HFF-Myc (cell line): Measurements from ENCODE around the gene PTPRN2.
"Not testable (repeated sequence)": the region's sequence is repeated elsewhere in the genome, so short reads cannot be mapped to it uniquely, and the experiment has no call there.

ENCODE experiments used
- DNase-seq: peaks from one replicate; pipeline ENCODE4 v3.0.0-alpha.2; 2011; ENCODE audit warnings: low read depth; ENCODE audit errors: extremely low read depth
- H3K4me3 ChIP-seq: replicated peaks from 2 replicates; pipeline ENCODE4 v1.5.1; 2011; ENCODE audit warnings: low read depth, mild to moderate bottlenecking, control low read depth, low read length
- TF ChIP-seq, protein P1 (sequence below): IDR thresholded peaks from 2 replicates; pipeline ENCODE4 v1.5.1; 2012; ENCODE audit warnings: mild to moderate bottlenecking, low read depth, low read length, control low read depth; ENCODE audit errors: missing control alignments

Gene PTPRN2

DNA sequence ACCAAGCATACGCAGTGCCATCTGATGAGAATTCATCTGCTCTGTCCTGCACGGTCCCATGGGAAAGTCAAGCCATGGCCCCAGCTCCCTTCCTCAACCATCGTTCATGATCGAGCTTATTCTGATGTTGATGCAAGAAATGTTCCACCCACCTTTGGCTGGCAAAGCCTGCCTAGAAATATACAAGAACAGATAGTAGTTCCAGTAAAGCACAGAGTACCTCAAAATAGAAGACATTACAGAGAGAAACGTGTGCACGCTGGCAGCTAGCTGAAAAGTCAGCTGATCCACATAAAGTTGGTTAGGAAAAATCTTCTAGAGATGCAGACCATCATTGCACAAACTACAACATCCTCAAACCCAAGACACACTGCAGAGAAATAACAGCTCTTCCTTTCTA, 127.0 kb downstream of the PTPRN2 start:
- H3K4me3 ChIP-seq, result no peak overlapping the region
- TF ChIP-seq, protein P1, sequence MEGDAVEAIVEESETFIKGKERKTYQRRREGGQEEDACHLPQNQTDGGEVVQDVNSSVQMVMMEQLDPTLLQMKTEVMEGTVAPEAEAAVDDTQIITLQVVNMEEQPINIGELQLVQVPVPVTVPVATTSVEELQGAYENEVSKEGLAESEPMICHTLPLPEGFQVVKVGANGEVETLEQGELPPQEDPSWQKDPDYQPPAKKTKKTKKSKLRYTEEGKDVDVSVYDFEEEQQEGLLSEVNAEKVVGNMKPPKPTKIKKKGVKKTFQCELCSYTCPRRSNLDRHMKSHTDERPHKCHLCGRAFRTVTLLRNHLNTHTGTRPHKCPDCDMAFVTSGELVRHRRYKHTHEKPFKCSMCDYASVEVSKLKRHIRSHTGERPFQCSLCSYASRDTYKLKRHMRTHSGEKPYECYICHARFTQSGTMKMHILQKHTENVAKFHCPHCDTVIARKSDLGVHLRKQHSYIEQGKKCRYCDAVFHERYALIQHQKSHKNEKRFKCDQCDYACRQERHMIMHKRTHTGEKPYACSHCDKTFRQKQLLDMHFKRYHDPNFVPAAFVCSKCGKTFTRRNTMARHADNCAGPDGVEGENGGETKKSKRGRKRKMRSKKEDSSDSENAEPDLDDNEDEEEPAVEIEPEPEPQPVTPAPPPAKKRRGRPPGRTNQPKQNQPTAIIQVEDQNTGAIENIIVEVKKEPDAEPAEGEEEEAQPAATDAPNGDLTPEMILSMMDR, result no peak

DNA sequence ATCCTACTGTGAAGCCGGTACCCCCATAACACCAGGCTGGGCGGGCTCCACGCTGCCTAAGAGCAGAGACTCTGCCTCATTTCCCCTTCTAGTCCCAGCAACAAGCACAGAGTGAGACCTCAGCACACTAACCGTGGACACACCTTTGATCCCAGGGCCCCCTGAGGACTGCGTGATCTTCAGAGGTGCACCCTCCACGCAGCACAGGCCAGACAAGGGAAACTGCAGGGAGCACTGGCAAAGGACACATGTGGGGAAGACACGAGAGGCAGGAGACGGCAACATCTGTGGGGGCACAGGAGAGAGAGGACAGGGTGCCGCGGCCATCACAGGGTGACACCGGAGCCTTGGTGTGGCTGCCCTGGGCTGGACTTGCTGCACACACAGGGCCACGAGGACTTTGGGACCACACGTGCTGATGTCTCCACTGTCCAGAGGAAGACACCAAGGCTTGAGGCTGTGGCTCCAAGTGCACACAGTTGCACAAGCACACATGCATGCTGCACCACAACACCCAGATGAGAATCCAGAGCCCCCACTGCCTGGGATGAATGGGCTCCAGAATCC, 128.8 kb downstream of the PTPRN2 start:
- TF ChIP-seq, protein P1, result no peak
- no peak overlapping the region for H3K4me3 ChIP-seq
- DNase-seq, result no peak

More for the DNA sequence above, 127.0 kb downstream of the PTPRN2 start:
- no peak for DNase-seq

DNA sequence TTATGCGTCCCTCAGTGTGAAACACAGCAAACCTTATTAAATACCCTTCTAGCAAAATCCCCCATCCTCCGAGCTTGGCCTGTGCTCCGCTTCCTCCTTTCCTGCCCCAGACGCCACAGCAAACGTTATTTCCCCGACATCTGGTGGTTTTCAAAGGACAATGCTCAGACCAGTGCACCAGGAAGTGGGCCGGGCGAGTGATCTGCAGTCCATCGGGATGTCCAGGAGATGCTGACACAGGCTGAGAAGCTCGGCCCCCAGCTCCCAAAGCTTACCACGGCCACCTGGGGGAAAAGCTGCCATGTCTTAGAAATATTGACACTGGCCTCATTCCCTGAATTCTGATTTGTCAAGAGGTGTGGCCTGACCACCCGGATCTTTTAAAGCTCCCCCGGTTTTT, 129.5 kb downstream of the PTPRN2 start:
- no peak for DNase-seq
- TF ChIP-seq, protein P1, result no peak
- H3K4me3 ChIP-seq, result no peak overlapping the region

DNA sequence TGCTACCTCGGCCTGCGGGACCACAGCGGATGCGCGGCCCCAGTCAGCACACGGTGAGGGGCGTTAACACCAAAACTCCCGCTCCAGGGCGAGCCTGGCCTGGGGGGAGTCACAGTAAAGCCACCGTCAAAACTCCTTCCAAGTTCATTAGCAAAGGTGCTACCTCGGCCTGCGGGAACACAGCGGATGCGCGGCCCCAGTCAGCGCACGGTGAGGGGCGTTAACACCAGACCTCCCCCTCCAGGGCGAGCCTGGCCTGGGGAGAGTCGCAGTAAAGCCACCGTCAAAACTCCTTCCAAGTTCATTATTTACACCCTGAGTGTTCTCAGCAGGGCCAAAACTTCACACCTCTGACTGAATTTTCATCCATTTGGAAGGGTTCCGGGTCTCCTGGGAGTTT, 130.0 kb downstream of the PTPRN2 start:
- DNase-seq, H3K4me3 ChIP-seq: not testable (repeated sequence)

DNA sequence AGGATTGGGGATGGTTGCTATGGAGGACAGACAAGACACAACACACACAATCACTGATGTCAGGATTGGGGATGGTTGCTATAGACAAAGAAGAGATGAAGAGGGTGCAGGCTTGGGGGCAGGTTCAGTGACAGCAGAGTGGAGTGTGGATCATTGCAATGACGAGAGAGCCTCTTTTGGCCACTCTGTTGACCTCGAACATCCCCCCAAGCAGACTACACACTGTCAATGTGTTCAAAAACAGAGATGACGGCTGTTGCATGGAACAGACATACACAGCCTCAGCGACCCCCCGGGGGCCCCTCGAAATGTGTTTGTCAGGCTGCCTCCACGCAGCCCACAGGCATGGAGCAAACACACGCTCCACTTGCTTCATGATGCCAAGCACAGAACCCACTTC, 133.0 kb downstream of the PTPRN2 start:
- TF ChIP-seq, protein P1, result no peak
- DNase-seq, result no peak
- no peak overlapping the region for H3K4me3 ChIP-seq

DNA sequence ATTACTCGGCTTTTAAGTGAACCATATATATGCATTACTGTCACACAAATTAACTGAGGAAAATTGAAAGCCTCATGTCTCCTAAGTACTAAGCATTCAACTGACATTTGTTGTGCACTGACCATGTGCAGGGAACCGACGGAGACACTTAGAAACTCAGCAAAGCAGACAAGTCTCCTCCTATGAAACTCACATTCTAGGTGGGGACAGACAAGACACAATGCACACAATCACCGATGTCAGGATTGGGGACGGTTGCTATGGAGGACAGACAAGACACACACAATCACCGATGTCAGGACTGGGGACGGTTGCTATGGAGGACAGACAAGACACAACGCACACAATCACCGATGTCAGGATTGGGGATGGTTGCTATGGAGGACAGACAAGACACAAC, 134.0 kb downstream of the PTPRN2 start:
- TF ChIP-seq, protein P1, result no peak

DNA sequence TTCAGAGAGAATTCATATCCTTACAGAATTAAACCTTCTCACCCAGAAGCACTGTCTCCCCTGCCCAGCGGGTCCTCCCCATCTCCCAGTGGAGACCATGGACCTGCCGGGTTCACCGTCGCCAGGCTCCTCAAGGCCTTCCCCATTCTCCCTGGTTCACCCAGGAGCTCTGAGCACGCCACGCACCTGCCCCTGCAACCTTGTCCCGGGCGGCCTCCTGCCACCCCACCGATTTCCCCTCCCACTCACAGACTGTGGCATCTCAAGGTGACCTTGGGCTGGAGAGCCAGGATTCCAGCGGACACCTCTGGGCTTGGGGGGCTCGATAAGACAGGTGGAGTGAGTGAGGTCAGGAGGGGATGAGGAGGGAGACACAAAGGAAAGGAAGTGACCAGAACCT, 135.3 kb downstream of the PTPRN2 start:
- TF ChIP-seq, protein P1, result no peak
- DNase-seq, result no peak

More for the DNA sequence above, 134.0 kb downstream of the PTPRN2 start:
- no peak for DNase-seq
- H3K4me3 ChIP-seq, result no peak overlapping the region

More for the DNA sequence above, 135.3 kb downstream of the PTPRN2 start:
- H3K4me3 ChIP-seq, result no peak overlapping the region
